ENCODE data around the gene RBMS3. TPM values are rescaled to one million over a fixed set of nuclear protein-coding genes. Genes with fewer than 3 reads are reported as not detected.

RBMS3 gene
- total RNA-seq, 2 donors from 2014 or later, result 27.3 to 51.4 TPM

DNA sequence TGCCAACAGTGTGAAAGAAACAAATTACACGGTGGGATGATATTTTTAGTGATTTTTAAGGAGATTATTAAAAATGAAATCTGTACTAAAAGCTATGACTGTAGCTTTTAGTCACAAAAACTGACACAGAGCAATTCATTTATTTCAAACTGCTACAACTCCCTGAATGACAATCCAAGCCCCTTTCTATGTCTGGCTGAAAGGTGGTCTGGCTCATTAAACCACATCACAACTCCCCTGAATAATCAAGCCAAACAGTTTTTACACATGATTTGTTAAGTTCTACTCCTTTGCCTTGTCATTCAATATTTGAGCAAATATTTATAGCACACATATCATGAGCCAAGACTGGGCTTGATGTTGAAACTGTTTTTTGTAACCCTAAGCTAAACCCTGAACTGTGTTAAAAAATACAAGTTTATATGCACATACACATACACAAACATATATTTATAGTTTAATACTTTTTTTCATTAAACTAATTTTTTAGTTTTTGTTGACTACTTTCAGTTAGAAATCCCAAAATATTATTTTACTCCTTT, 125.5 kb downstream of the RBMS3 start:
- H3K27ac ChIP-seq, result no peak overlapping the region
- no peaks in the 10 kb centered on the region for H3K9me3 ChIP-seq
- H3K4me1 ChIP-seq, result peaks cover 0 to 38% of the 10 kb centered on the region in 2 donors
- no peak for DNase-seq (ENCODE audit: low spot score)
- H3K36me3 ChIP-seq, result no peaks in the 10 kb centered on the region
- TF ChIP-seq, protein P1, sequence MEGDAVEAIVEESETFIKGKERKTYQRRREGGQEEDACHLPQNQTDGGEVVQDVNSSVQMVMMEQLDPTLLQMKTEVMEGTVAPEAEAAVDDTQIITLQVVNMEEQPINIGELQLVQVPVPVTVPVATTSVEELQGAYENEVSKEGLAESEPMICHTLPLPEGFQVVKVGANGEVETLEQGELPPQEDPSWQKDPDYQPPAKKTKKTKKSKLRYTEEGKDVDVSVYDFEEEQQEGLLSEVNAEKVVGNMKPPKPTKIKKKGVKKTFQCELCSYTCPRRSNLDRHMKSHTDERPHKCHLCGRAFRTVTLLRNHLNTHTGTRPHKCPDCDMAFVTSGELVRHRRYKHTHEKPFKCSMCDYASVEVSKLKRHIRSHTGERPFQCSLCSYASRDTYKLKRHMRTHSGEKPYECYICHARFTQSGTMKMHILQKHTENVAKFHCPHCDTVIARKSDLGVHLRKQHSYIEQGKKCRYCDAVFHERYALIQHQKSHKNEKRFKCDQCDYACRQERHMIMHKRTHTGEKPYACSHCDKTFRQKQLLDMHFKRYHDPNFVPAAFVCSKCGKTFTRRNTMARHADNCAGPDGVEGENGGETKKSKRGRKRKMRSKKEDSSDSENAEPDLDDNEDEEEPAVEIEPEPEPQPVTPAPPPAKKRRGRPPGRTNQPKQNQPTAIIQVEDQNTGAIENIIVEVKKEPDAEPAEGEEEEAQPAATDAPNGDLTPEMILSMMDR (IDR thresholded peaks at IDR 0.05), result no peak
- H3K4me3 ChIP-seq, result no peak overlapping the region
- H3K27me3 ChIP-seq, result no peaks in the 10 kb centered on the region

GRCh38 chr3:29408676-29409075, 127.8 kb downstream of the RBMS3 start:
- H3K9me3 ChIP-seq, result no peaks in the 10 kb centered on the region
- H3K27me3 ChIP-seq, result no peaks in the 10 kb centered on the region
- TF ChIP-seq, protein P1 (IDR thresholded peaks at IDR 0.05), result no peak
- no peak overlapping the region for H3K4me3 ChIP-seq
- DNase-seq (ENCODE audit: low spot score), result no peak
- no peak overlapping the region for H3K27ac ChIP-seq
- H3K36me3 ChIP-seq, result no peaks in the 10 kb centered on the region
- peaks cover 0 to 49% of the 10 kb centered on the region in 2 donors for H3K4me1 ChIP-seq

DNA sequence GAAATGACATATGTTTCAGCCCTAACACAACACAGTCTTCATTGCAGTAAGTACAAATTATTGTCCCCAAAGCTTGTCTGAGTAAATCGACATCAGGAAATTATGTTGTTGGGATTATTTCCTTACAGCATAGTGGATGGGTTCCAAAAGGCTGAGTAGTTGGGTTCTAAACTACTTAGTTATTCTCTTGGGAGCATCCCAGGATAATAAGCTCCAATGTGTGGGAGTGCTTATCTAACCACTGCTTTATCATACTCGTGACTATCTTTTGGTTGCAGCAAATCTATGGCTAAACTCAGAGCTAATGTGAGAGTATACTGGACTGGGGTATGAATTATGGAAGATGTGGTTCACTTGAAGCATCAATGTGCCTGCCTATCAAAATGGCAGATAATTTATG, 128.5 kb downstream of the RBMS3 start:
- no peaks in the 10 kb centered on the region for H3K27me3 ChIP-seq
- no peak overlapping the region for H3K4me3 ChIP-seq
- H3K27ac ChIP-seq, result no peak overlapping the region
- TF ChIP-seq, protein P1 (IDR thresholded peaks at IDR 0.05), result no peak
- peaks cover 0 to 54% of the 10 kb centered on the region in 2 donors for H3K4me1 ChIP-seq
- no peaks in the 10 kb centered on the region for H3K36me3 ChIP-seq
- DNase-seq (ENCODE audit: low spot score), result no peak
- H3K9me3 ChIP-seq, result no peaks in the 10 kb centered on the region

- Histone ChIP-seq H3K4me1 (peaks cover 0 to 62% of the 10 kb centered on the region in 2 donors), H3K36me3 (no peaks in the 10 kb centered on the region), H3K27me3 (no peaks in the 10 kb centered on the region), H3K4me3 (no peak overlapping the region), H3K9me3 (no peaks in the 10 kb centered on the region), H3K27ac (peak overlapping the region in 1 of 2 donors; percentile 27)
- TF ChIP-seq, protein P1 (IDR thresholded peaks at IDR 0.05), result no peak
- no peak for DNase-seq (ENCODE audit: low spot score)
Observed at GRCh38 chr3:29410220-29410619, 129.3 kb downstream of the RBMS3 start.

DNA sequence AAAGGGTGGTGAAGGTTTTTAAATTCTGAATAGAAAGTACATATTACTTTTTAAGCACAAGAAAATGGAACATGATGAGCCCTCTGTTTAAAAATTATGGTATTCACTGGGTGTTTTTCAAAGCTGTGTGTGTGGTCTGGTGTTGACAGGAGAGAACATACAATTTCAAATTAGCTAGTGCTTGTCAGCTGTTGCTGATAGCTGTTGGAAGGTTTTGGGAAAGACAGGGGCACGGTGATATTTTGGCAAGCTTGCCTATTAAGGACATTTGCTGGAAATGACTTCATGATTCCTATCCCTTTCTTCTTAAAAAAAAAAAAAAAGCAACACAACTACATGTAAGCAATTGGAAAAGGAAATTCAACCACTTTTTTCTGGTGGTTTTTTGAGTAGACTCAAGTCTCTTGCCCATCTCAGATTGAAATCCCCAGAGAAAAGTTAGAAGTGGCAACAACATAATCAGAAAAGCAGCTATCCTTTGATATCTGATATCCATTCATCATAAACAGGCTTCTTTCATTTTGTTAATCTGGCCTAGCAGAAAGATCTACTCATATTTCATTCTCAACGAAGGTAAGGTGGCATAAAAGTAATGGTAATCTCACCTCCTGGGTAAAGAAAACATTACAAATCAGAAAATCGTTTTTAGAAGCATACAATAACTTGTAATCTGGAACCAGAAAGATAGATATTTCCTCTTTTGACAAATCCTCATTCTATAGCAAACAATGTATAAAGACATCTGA, 130.0 kb downstream of the RBMS3 start:
- no peak for DNase-seq (ENCODE audit: low spot score)
- H3K9me3 ChIP-seq, result no peaks in the 10 kb centered on the region
- no peaks in the 10 kb centered on the region for H3K36me3 ChIP-seq
- H3K27me3 ChIP-seq, result no peaks in the 10 kb centered on the region
- H3K27ac ChIP-seq, result peak overlapping the region in 1 of 2 donors; percentile 27
- H3K4me3 ChIP-seq, result no peak overlapping the region
- H3K4me1 ChIP-seq, result peaks cover 0 to 67% of the 10 kb centered on the region in 2 donors
- TF ChIP-seq, protein P1 (IDR thresholded peaks at IDR 0.05), result no peak
